HG03159 (cell line): ENCODE data around the gene KCNMA1.
A peak's percentile ranks its signal among the peaks of the same experiment; 100 is the strongest.

Source experiments
- ATAC-seq: cut with Tn5 transposase; IDR thresholded peaks from one replicate; pipeline ENCODE4 v1.9.1; 2021; ENCODE audit warnings: mild to moderate bottlenecking, moderate library complexity; ENCODE audit not compliant: unreplicated experiment

KCNMA1 gene

GRCh38 chr10:76984559-76985443 is 652.8 kb downstream of the KCNMA1 start:
- ATAC-seq: peak; percentile 89

- no peak for ATAC-seq
These were observed 654.0 kb downstream of the KCNMA1 start for GRCh38 chr10:76983624-76984023.

- no peak for ATAC-seq
These were observed 654.9 kb downstream of the KCNMA1 start for GRCh38 chr10:76982671-76983070.

DNA sequence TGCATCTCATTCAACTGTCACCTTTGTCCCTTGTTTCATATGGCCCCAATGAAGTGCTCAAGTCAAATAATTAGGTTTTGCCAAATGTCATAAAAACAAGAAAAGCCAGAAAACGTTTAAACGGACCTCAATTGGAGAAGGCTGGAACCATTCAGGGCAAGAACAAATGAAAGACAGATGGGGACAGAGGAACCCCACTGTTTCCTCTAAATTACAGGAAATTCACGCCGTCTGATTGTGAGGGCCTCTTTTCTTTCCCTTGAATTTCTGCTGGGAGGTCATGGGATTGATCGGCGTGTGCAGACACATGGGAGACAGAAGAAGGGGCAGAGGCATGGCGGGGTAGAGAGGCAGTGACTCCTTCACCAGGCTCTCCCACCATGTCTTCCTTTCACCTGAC is 656.4 kb downstream of the KCNMA1 start:
- no peak for ATAC-seq

- ATAC-seq: no peak
These were observed 659.7 kb downstream of the KCNMA1 start for GRCh38 chr10:76977901-76978300.

GRCh38 chr10:76977046-76977445 is 660.6 kb downstream of the KCNMA1 start:
- ATAC-seq: no peak

DNA sequence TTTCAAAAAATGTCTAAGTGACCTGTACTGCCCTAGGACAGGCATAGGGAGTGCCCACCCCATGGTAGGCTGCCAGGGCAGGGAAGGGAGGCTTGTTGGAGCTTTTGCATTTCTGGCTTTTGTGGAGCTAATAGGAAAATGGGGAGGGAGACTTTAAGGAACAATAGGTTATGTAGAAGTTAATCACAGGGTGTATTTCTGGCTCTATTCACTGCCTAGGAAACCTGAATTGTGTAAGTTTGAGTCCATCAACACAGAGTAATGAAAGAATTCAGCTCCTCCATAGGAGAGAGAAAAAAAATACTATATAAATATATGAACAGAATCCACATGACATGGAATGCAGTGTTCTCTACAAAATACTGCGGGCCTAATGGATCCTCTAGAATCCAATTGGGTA is 661.5 kb downstream of the KCNMA1 start:
- no peak for ATAC-seq

- ATAC-seq: no peak
These were observed 662.5 kb downstream of the KCNMA1 start for GRCh38 chr10:76975126-76975525.

- ATAC-seq: no peak
These were observed 663.5 kb downstream of the KCNMA1 start for GRCh38 chr10:76974017-76974691.

DNA sequence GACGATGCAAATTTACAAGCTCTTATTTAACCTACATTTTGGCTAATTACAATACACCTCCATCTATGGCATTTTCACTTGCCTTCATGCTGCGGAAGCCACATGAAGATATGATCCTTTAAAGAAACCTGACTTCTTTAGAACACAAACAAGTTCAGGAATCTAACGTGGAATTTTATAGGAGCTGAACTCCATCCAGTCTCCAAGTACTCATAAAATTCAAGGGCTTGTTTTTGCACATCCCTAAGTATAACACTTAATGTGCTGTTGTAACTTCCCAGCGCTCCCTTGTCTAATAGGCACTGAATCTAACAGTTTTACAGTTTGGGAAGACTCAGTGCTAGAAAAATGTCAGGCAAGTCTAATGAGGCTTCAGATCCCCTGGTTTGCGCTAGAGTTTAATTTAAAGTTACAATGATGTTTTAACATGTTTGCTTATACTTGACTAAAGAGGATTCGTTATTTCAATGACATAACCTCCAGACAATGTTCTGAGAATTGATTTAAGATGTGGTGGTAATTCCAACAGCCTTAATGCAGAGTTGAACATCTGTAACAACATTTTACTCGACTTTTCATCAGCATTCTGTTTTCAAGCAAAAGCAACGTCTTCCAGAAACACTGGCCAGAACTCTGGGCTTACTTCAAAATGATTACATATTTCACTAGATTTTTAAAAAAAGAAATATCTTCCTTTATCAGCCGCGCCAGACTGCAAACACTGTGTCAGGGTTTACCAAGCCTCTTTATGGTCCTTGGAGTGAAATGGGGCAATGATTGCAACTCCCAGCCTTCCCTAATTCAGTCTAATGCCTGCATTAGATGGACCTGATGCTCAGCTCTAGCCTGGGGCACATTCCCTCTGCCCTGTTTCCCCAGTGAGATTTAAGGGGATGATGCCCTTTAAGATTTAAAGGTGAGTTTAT is 664.3 kb downstream of the KCNMA1 start:
- no peak for ATAC-seq

GRCh38 chr10:76972541-76972940 is 665.1 kb downstream of the KCNMA1 start:
- ATAC-seq: no peak

DNA sequence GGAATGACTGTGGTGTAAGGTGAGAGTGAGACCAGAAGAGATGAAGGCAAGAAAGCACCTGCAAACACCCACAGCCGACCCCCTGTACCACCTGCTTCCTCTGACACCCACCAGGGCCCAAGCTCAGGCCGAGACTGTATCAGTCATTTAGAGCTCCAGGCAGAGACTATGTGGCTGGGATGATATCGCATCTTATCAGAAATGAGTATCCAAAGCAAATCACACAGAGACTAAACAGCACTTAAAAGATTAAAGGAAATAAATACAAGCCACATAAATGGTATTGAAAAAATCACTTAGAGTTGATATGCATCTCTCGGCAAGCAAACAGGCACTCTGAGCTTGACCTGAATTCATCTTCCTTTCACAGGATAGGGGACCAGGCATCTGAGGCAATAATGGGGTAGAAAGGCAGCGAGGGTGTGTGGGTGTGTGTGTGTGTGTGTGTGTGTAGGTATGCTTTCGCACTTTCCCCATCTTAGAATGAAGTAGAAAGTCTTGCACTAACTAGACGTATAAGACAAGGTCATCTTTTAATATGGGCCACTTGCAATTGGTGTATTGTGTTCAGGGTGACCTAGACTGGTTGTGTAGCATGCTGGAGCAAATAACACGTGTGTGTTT is 665.9 kb downstream of the KCNMA1 start:
- ATAC-seq: no peak

- ATAC-seq: no peak
These were observed 666.7 kb downstream of the KCNMA1 start for GRCh38 chr10:76970711-76971519.

- no peak for ATAC-seq
These were observed 668.2 kb downstream of the KCNMA1 start for GRCh38 chr10:76969366-76969948.

DNA sequence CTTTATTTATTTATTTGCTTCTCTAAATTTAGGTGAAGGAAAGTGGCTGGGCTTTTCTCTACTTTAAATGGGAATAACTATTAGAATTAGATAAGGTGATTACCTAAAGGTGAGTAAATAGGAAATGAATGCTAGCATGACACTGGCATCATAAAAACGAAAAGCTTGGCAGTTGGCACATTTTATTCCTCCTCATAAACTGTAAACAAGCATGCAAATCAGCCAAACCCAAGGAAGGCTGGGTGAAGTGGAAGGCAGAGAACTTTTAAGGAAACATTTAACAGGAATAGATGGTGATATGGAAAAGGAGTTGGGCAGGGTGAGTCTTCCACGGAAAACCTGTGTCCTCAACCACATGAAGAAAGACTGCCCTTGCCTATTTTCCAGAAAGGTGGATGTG is 669.1 kb downstream of the KCNMA1 start:
- ATAC-seq: no peak

DNA sequence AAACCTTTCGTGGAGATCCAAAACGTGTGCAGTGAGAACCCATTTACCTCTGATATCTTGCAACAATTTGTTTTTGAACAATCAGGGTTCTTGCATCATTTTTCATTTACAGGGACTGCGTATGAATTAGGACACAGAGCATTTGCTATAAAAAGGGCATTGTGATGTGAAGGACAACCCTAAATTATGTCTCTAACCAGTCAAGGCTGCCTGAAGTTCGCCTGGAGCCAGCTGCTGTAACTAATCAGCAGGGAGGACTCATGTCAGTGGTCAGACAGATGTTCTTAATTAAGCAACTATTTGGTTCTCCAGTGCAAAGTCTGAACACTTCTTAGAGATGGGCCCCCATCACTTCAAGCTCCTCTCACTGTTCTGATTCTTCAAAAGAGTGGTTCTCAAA is 674.8 kb downstream of the KCNMA1 start:
- no peak for ATAC-seq

- ATAC-seq: no peak
These were observed 675.8 kb downstream of the KCNMA1 start for GRCh38 chr10:76961841-76962240.

- no peak for ATAC-seq
These were observed 678.5 kb downstream of the KCNMA1 start for GRCh38 chr10:76959111-76959510.

GRCh38 chr10:76954838-76955237 is 682.8 kb downstream of the KCNMA1 start:
- no peak for ATAC-seq

GRCh38 chr10:76950354-76950753 is 687.3 kb downstream of the KCNMA1 start:
- no peak for ATAC-seq
